Measurements from ENCODE around the gene TCEAL7. TPM values are rescaled to one million over a fixed set of nuclear protein-coding genes. Genes with fewer than 3 reads are reported as not detected.

The TCEAL7 gene
- total RNA-seq, 2 donors from 2014 or later, result 1.4 to 6.2 TPM

GRCh38 chrX:103343105-103343504 lies 13.1 kb downstream of the TCEAL7 start:
- peak; percentile 16 for DNase-seq (ENCODE audit: low spot score)
- whole genome bisulfite sequencing, result 0% methylated on average over 2 of the region's 2 CpGs
- no peaks in the 10 kb centered on the region for H3K27me3 ChIP-seq (replicated peaks; ENCODE audit: insufficient read depth)
- no peak overlapping the region for H3K4me3 ChIP-seq
- no peaks in the 10 kb centered on the region for H3K9me3 ChIP-seq
- no peaks in the 10 kb centered on the region for H3K4me1 ChIP-seq (replicated peaks)
- no peak overlapping the region for H3K27ac ChIP-seq
- TF ChIP-seq, protein P1, sequence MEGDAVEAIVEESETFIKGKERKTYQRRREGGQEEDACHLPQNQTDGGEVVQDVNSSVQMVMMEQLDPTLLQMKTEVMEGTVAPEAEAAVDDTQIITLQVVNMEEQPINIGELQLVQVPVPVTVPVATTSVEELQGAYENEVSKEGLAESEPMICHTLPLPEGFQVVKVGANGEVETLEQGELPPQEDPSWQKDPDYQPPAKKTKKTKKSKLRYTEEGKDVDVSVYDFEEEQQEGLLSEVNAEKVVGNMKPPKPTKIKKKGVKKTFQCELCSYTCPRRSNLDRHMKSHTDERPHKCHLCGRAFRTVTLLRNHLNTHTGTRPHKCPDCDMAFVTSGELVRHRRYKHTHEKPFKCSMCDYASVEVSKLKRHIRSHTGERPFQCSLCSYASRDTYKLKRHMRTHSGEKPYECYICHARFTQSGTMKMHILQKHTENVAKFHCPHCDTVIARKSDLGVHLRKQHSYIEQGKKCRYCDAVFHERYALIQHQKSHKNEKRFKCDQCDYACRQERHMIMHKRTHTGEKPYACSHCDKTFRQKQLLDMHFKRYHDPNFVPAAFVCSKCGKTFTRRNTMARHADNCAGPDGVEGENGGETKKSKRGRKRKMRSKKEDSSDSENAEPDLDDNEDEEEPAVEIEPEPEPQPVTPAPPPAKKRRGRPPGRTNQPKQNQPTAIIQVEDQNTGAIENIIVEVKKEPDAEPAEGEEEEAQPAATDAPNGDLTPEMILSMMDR (IDR thresholded peaks at IDR 0.05), result peak; percentile 16 to 63 (median 54)
- TF ChIP-seq POLR2A (IDR thresholded peaks at IDR 0.05), result no peak
- peak; percentile 16 for TF ChIP-seq POLR2AphosphoS5 (IDR thresholded peaks at IDR 0.05)
- intact Hi-C loops (cut with DNase I), result loop anchor here (5.0 kb wide), 1 partner anchor 119 kb away; no protein-coding TSS in a partner anchor
- no peaks in the 10 kb centered on the region for H3K36me3 ChIP-seq

DNA sequence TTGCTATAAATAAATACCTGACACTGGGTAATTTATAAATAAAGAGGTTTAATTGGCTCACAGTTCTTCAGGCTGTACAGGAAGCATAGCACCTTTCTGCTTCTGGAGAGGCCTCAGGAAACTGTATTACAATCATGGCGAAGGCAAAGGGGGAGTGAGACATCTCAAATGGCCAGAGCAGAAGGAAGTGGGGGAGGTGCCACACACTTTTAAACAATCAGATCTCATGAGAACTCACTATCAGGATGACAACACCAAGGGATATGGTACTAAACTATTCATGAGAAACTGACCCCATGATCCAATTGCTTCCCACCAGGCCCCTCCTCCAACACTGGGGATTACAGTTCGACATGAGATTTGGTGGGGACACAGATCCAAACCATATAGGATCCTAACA lies 14.6 kb downstream of the TCEAL7 start:
- WGBS, result 75% methylated on average over 2 of the region's 2 CpGs
- TF ChIP-seq POLR2AphosphoS5 (IDR thresholded peaks at IDR 0.05), result no peak
- TF ChIP-seq POLR2A (IDR thresholded peaks at IDR 0.05), result no peak
- TF ChIP-seq, protein P1 (IDR thresholded peaks at IDR 0.05), result no peak
- Histone ChIP-seq H3K9me3 (no peaks in the 10 kb centered on the region), H3K4me3 (no peak overlapping the region), H3K4me1 (replicated peaks) (no peaks in the 10 kb centered on the region), H3K27me3 (replicated peaks; ENCODE audit: insufficient read depth) (no peaks in the 10 kb centered on the region), H3K27ac (no peak overlapping the region), H3K36me3 (no peaks in the 10 kb centered on the region)
- no peak for DNase-seq (ENCODE audit: low spot score)
- intact Hi-C loops (cut with DNase I), result loop anchor here (5.0 kb wide), 1 partner anchor 118 kb away; no protein-coding TSS in a partner anchor

- no peak overlapping the region for H3K27ac ChIP-seq
- 66% methylated on average over 28 of the region's 29 CpGs for whole genome bisulfite sequencing
- intact Hi-C loops (cut with DNase I), result no loop called here
- H3K4me3 ChIP-seq, result no peak overlapping the region
- no peaks in the 10 kb centered on the region for H3K9me3 ChIP-seq
- no peaks in the 10 kb centered on the region for H3K27me3 ChIP-seq (replicated peaks; ENCODE audit: insufficient read depth)
- TF ChIP-seq, protein P1 (IDR thresholded peaks at IDR 0.05), result no peak
- no peak for TF ChIP-seq POLR2A (IDR thresholded peaks at IDR 0.05)
- no peak for TF ChIP-seq POLR2AphosphoS5 (IDR thresholded peaks at IDR 0.05)
- no peaks in the 10 kb centered on the region for H3K4me1 ChIP-seq (replicated peaks)
- no peaks in the 10 kb centered on the region for H3K36me3 ChIP-seq
- no peak for DNase-seq (ENCODE audit: low spot score)
These were observed 17.8 kb downstream of the TCEAL7 start for GRCh38 chrX:103347682-103348397.

GRCh38 chrX:103356130-103356798 lies 26.2 kb downstream of the TCEAL7 start, which contains the start of gene TCEAL9:
Gene TCEAL9, plus strand, starts transcription at chrX:103356506. Its CDS starts 1,179 bp downstream, at chrX:103357685.
- H3K27ac ChIP-seq, result peak within 1 kb of the TSS; percentile 92
- intact Hi-C loops (cut with DNase I), result no loop called here
- H3K27me3 ChIP-seq (replicated peaks; ENCODE audit: insufficient read depth), result no peaks in the 10 kb centered on the region
- no peaks in the 10 kb centered on the region for H3K9me3 ChIP-seq
- WGBS, result 0% methylated on average over 14 of the region's 18 CpGs
- H3K4me3 ChIP-seq, result peak within 1 kb of the TSS; percentile 51 to 54
- TF ChIP-seq, protein P1 (IDR thresholded peaks at IDR 0.05), result no peak
- peak; percentile 85 for TF ChIP-seq POLR2AphosphoS5 (IDR thresholded peaks at IDR 0.05)
- peak; percentile 77 for TF ChIP-seq POLR2A (IDR thresholded peaks at IDR 0.05)
- no peaks in the 10 kb centered on the region for H3K4me1 ChIP-seq (replicated peaks)
- no peaks in the 10 kb centered on the region for H3K36me3 ChIP-seq
- peak; percentile 40 for DNase-seq (ENCODE audit: low spot score)

Data from prostate gland (tissue), 2 donors.